Muscle of back (tissue), 13 donors: Measurements from ENCODE around the gene KLLN. TPM values are rescaled to one million over a fixed set of nuclear protein-coding genes. Genes with fewer than 3 reads are reported as not detected.
"Not testable (repeated sequence)": the region's sequence is repeated elsewhere in the genome, so short reads cannot be mapped to it uniquely, and the experiment has no call there.

Experiments used
- DNase-seq, 3 donors: peaks; one replicate each; pipeline versions ENCODE4 v3.0.0 to v3.0.0-alpha.2; 2013
- long read RNA-seq, 9 donors: transcript quantifications; one replicate each; lab custom pipeline, GENCODE V29; 2026
- polyA plus RNA-seq, 10 donors: library from polyadenylated mRNA; unstranded; fragments of 120-200 nt; gene quantifications; one replicate each; pipeline ENCODE4 v1.2.1, GENCODE V29; 2013; ENCODE audit not compliant: insufficient read length in 10 of 10

The KLLN gene, protein sequence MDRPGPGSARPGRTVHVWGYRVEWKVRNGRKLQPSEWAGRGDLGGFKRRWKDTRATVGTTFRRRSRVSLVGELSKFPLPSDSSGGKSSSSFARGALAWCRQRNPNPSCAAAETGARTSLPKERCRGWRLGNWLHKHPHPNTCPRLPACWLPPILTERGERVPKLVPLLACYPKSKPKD
- polyA plus RNA-seq: under 1 TPM; 0.24 to 0.44 (median 0.35) TPM
- long read RNA-seq, donor 1: 0 reads
- long read RNA-seq, donor 2: 0 reads
- long read RNA-seq, donor 3: 0 reads
- long read RNA-seq, donor 4: 0 reads
- long read RNA-seq, donor 5, full-length matches to known transcripts: 1 of 1 reads
- long read RNA-seq, donor 5, partial matches to known transcripts: 0 of 1 reads
- long read RNA-seq, donor 5, other reads (novel, unspliced or antisense): 0 of 1 reads
- long read RNA-seq, donor 6, full-length matches to known transcripts: 2 of 2 reads
- long read RNA-seq, donor 6, partial matches to known transcripts: 0 of 2 reads
- long read RNA-seq, donor 6, other reads (novel, unspliced or antisense): 0 of 2 reads
- long read RNA-seq, donor 7: 0 reads
- long read RNA-seq, donor 8, full-length matches to known transcripts: 1 of 1 reads
- long read RNA-seq, donor 8, partial matches to known transcripts: 0 of 1 reads
- long read RNA-seq, donor 8, other reads (novel, unspliced or antisense): 0 of 1 reads
- long read RNA-seq, donor 9: 0 reads

- peak; percentile 93 to 97 (median 95) for DNase-seq
Observed at GRCh38 chr10:87863053-87863943, at the start of gene KLLN, which contains the start of gene PTEN. Gene KLLN (minus strand): TSS chr10:87863533. CDS start chr10:87862487, 1,046 bp downstream. Gene PTEN (plus strand): TSS chr10:87863625. CDS start chr10:87864470, 845 bp downstream.

GRCh38 chr10:87903396-87903795, 40.1 kb upstream of the KLLN start:
- not testable (repeated sequence) for DNase-seq

DNA sequence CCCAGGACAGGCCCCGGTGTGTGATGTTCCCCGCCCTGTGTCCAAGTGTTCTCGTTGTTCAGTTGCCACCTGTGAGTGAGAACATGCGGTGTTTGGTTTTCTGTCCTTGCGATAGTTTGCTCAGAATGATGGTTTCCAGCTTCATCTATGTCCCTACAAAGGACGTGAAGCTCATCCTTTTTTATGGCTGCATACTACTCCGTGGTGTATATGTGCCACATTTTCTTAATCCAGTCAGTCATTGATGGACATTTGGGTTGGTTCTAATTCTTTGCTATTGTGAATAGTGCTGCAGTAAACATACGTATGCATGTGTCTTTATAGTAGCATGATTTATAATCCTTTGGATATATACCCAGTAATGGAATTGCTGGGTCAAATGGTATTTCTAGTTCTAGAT, 34.6 kb upstream of the KLLN start:
- not testable (repeated sequence) for DNase-seq

- no peak for DNase-seq
Observed at GRCh38 chr10:87896216-87896615, 32.9 kb upstream of the KLLN start.

DNA sequence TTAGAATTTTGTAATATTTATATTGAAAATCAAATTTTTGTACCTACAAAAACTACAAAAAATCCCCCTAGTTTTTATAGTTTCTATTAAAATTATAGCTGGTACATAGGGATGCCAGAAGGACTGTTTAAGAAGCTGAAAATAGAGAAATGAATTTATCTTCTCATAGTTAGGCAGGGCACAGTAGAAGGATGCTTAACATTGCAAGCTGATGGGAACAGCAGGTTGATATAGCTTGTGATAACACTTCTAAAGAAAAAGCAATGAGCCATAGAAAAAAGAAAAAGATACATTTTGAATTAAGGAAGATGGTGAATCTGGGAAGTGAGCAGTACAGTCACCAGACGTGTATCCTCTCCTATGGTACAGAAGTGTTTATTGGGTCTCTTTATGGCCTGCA, 32.1 kb upstream of the KLLN start:
- DNase-seq: no peak

GRCh38 chr10:87887548-87888289, 24.4 kb upstream of the KLLN start:
- no peak for DNase-seq

GRCh38 chr10:87887146-87887545, 23.8 kb upstream of the KLLN start:
- no peak for DNase-seq

GRCh38 chr10:87886635-87887034, 23.3 kb upstream of the KLLN start:
- DNase-seq: no peak

- no peak for DNase-seq
Observed at GRCh38 chr10:87882555-87883294, 19.4 kb upstream of the KLLN start.

DNA sequence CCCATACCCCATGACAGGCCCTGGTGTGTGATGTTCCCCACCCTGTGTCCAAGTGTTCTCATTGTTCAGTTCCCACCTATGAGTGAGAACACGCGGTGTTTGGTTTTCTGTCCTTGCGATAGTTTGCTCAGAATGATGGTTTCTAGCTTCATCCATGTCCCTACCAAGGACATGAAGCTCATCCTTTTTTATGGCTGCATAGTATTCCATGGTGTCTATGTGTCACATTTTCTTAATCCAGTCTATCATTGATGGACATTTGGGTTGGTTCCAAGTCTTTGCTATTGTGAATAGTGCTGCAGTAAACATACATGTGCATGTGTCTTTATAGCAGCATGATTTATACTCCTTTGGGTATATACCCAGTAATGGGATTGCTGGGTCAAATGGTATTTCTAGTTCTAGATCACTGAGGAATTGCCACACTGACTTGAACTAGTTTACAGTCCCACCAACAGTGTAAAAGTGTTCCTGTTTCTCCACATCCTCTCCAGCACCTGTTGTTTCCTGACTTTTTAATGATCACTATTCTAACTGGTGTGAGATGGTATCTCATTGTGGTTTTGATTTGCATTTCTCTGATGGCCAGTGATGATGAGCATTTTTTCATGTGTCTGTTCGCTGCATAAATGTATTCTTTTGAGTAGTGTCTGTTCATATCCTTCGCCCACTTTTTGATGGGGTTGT, 18.2 kb upstream of the KLLN start:
- not testable (repeated sequence) for DNase-seq

GRCh38 chr10:87880336-87880735, 17.0 kb upstream of the KLLN start:
- DNase-seq: no peak

- no peak for DNase-seq
Observed at GRCh38 chr10:87878664-87879459, 15.5 kb upstream of the KLLN start.

DNA sequence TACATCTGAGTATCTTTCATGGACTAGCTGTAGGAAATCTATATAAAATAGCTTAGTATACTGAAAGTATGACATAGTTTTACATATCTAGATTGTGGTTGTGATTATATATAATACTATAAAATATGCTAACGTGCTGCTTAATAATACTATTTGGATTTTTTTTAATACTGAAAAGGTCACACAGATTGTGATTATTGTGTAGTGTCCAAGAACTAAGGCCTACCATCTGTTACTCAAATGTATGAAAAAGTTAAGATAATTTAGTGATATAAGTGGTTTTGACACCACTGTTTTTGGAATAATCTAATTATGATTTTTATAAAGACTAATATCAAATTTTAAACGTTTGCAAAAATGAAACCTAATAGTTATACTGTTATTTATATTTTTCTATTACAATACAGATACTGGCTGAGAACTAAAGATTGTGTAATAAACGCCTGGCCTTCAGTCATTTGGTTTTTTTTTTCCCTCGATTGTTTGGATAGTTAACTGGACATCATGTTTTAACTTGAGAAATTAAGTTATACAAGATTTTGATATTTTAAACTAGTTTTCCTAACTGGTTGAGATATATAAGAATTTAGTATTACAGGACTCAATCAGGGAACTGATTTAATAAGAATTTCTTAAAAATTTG, 12.7 kb upstream of the KLLN start:
- DNase-seq: no peak

GRCh38 chr10:87873656-87874055, 10.3 kb upstream of the KLLN start:
- no peak for DNase-seq

DNA sequence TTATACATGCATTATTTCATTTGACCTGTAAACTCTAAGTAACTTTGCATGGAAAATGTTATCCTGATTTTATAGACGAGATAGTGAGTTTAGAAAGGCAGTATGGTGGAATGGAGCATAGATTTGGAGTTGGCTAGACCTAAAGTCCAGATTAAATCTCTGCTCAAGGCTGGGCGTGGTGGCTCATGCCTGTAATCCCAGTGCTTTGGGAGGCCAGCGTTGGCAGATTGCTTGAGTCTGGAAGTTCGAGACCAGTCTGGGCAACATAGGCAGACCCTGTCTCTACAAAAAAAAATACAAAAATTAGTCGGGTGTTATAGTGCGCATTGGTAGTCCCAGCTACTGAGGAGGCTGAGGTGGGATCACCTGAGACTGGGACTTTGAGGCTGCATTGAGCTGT, 9.5 kb upstream of the KLLN start:
- no peak for DNase-seq

GRCh38 chr10:87869773-87870551, 6.6 kb upstream of the KLLN start:
- no peak for DNase-seq

GRCh38 chr10:87869139-87869538, 5.8 kb upstream of the KLLN start:
- not testable (repeated sequence) for DNase-seq

DNA sequence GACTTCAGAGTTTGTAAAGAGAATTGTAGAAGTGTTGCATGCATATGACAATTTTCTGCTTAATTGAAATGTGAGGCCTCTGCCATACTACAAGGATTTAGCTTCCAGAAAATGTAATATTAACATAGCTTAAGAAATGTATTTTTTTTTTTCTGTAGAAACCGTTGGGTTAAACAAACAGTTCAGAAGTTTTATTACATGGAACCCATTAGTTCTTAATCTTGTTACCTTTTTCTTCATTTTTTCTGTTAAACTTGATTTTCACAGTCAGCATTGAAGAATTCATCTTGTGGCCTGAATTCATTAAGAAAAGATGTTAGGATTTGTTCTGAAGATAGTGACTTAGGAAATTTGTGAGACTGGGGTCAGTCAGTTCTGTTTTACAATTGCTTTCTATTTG, 4.9 kb upstream of the KLLN start:
- DNase-seq: no peak
